GM12878 (cell line): ENCODE results near the gene TNF. TPM values are rescaled to one million over a fixed set of nuclear protein-coding genes. Genes with fewer than 3 reads are reported as not detected.

Experiments
- ATAC-seq: fragments of 200-7000 bp; cut with Tn5 transposase; 3 replicates; pipeline ENCODE4 v1.9.1; 2020; ENCODE audit warnings: mild to moderate bottlenecking, moderate library complexity
- BruUV-seq: library from RNA; stranded (reverse); fragments of 400-500 nt; replicated peaks from 2 replicates; lab custom pipeline; 2021; lab: Mats Ljungman, UMichigan
- CTCF ChIA-PET: fragments of 300-600 bp; sonication (Branson Sonifier 250); formaldehyde crosslinking; extraction: SDS; loops from one replicate; lab custom pipeline; 2021; ENCODE audit warnings: inconsistent platforms; lab: Yijun Ruan, JAX
- POLR2A ChIA-PET: fragments of 350-600 bp; formaldehyde crosslinking; extraction: SDS; loops from one replicate; lab custom pipeline; 2021; ENCODE audit warnings: inconsistent platforms; lab: Charles Lee
- RAD21 ChIA-PET: fragments of 300-600 bp; sonication (Branson Sonifier 250); formaldehyde crosslinking; loops from one replicate; lab custom pipeline; 2023; ENCODE audit warnings: antibody characterized with exemption; ENCODE audit not compliant: unreplicated experiment; lab: Charles Lee
- SMC1A ChIA-PET: fragments of 300-600 bp; sonication (Branson Sonifier 250); formaldehyde crosslinking; loops from one replicate; lab custom pipeline; 2023; ENCODE audit not compliant: unreplicated experiment, uncharacterized antibody; lab: Charles Lee
- DNase-seq: peaks from one replicate; pipeline ENCODE4 v3.0.0-alpha.2; 2011; ENCODE audit warnings: low read depth, low spot score
- FAIRE-seq: peaks from 3 replicates; lab custom pipeline; 2011; peaks lifted over from hg19 to GRCh38; lab: Jason Lieb, UNC
- H2AFZ ChIP-seq: 2 replicates; pipeline ENCODE4 v1.6.0; 2011; ENCODE audit warnings: low read depth, low read length, control low read depth; ENCODE audit not compliant: control insufficient read depth
- H3K27ac ChIP-seq: 2 replicates; pipeline ENCODE4 v1.5.1; 2011; ENCODE audit warnings: control low read depth; ENCODE audit not compliant: control insufficient read depth, insufficient read depth
- H3K27me3 ChIP-seq, 2 experiments: replicated peaks in 1 of 2; 2 replicates each; pipeline versions ENCODE4 v1.6.0 to v1.6.1; 2011; ENCODE audit warnings: low read length in 1 of 2; ENCODE audit not compliant: control insufficient read depth in 2 of 2, insufficient read depth in 2 of 2
- H3K36me3 ChIP-seq, 2 experiments: 2 replicates each; pipeline ENCODE4 v1.5.1; 2011; ENCODE audit warnings: low read length in 1 of 2; ENCODE audit not compliant: control insufficient read depth in 2 of 2, insufficient read depth in 2 of 2
- H3K4me1 ChIP-seq: 2 replicates; pipeline ENCODE4 v1.6.1; 2011; ENCODE audit warnings: mild to moderate bottlenecking, low read length, moderate library complexity, mixed read lengths; ENCODE audit not compliant: control insufficient read depth, insufficient read depth
- H3K4me2 ChIP-seq: 2 replicates; pipeline ENCODE4 v1.6.0; 2011; ENCODE audit warnings: control low read depth; ENCODE audit not compliant: control insufficient read depth, insufficient read depth
- H3K4me3 ChIP-seq: fragments of 200-600 bp; sonication (generic); 2 replicates; pipeline ENCODE4 v1.5.1; 2016
- H3K79me2 ChIP-seq: 2 replicates; pipeline ENCODE4 v1.6.0; 2011; ENCODE audit warnings: low read length; ENCODE audit not compliant: control insufficient read depth, insufficient read depth
- H3K9ac ChIP-seq: 2 replicates; pipeline ENCODE4 v1.8.0; 2011; ENCODE audit warnings: low read length, control low read depth, mixed read lengths; ENCODE audit not compliant: control insufficient read depth, insufficient read depth
- H3K9me3 ChIP-seq: replicated peaks from 3 replicates; pipeline ENCODE4 v1.5.1; 2011; ENCODE audit warnings: mild to moderate bottlenecking, low read length; ENCODE audit not compliant: control insufficient read depth, insufficient read depth
- H4K20me1 ChIP-seq: 2 replicates; pipeline ENCODE4 v1.6.0; 2011; ENCODE audit not compliant: control insufficient read depth, insufficient read depth
- BMI1 ChIP-seq: fragments of 450-650 bp; IDR thresholded peaks from 2 replicates; pipeline ENCODE4 v1.6.1; 2016; ENCODE audit warnings: mild to moderate bottlenecking, moderate library complexity, borderline replicate concordance
- CHD4 ChIP-seq: fragments of 200-600 bp; sonication (generic); IDR thresholded peaks from 2 replicates; pipeline ENCODE4 v1.6.1; 2016; ENCODE audit warnings: mild to moderate bottlenecking
- DPF2 ChIP-seq: fragments of 450-650 bp; IDR thresholded peaks from 2 replicates; pipeline ENCODE4 v1.6.1; 2017; ENCODE audit warnings: mild to moderate bottlenecking
- EED ChIP-seq: sonication (generic); IDR thresholded peaks from 2 replicates; pipeline ENCODE4 v1.6.1; 2016; ENCODE audit warnings: antibody characterized with exemption, low read depth
- ETV6 ChIP-seq, 2 experiments: fragments of 450-650 bp in 1 of 2; IDR thresholded peaks in 1 of 2; conservative IDR thresholded peaks in 1 of 2; 2 replicates each; pipeline ENCODE4 v1.6.1; 2014; ENCODE audit warnings: antibody characterized with exemption in 1 of 2, borderline replicate concordance in 1 of 2, low read depth in 1 of 2, mild to moderate bottlenecking in 1 of 2, moderate library complexity in 1 of 2
- NBN ChIP-seq: fragments of 450-650 bp; IDR thresholded peaks from 2 replicates; pipeline ENCODE4 v1.6.1; 2016
- NFYA ChIP-seq: IDR thresholded peaks from 2 replicates; pipeline ENCODE4 v1.6.1; 2011; ENCODE audit warnings: low read depth, mild to moderate bottlenecking, low read length, improper control_type of control experiment, borderline replicate concordance
- PAX5 ChIP-seq: IDR thresholded peaks from 2 replicates; pipeline ENCODE4 v1.6.1; 2011; ENCODE audit warnings: low read depth, low read length, borderline replicate concordance
- RCOR1 ChIP-seq: conservative IDR thresholded peaks from 2 replicates; pipeline ENCODE4 v1.6.1; 2012; ENCODE audit warnings: low read depth, low read length, improper control_type of control experiment
- RUNX3 ChIP-seq: IDR thresholded peaks from 2 replicates; pipeline ENCODE4 v1.6.1; 2012; ENCODE audit warnings: low read length, inconsistent platforms
- SP1 ChIP-seq: IDR thresholded peaks from one replicate; pipeline ENCODE4 v1.6.1; 2011; ENCODE audit warnings: low read depth, low read length
- ZNF24 ChIP-seq: fragments of 450-650 bp; IDR thresholded peaks from 2 replicates; pipeline ENCODE4 v1.6.1; 2017; ENCODE audit warnings: antibody characterized with exemption, mild to moderate bottlenecking
- WGBS: methylation state at CpG from one replicate; pipeline ENCODE4 v1.1.6; 2016; ENCODE audit warnings: low lambda C conversion rate; ENCODE audit not compliant: insufficient replicate concordance, insufficient coverage; ENCODE audit errors: missing lambda C conversion rate; 5-methylcytosine and 5-hydroxymethylcytosine counted together
- in situ Hi-C: fragments of 300-500 bp; cut with MboI; formaldehyde crosslinking; loops from 9 replicates; pipeline ENCODE4 v1.14.3; 2018; ENCODE audit warnings: mixed read lengths
- intact Hi-C: fragments of 100-400 bp; cut with micrococcal nuclease; formaldehyde crosslinking; loops from one replicate; pipeline ENCODE4 v1.14.2; 2022; ENCODE audit not compliant: unreplicated experiment
- polyA plus RNA-seq, 11 experiments: library from polyadenylated mRNA; depleted of rRNA in 4 of 11; unstranded in 6 of 11; stranded (reverse) in 5 of 11; fragments of >200 nt; fragmentation: Nextera tagmentation in 4 of 11; fragmentation: Illumina TruSeq in 1 of 11; extraction: Ambion mirVana in 4 of 11; extraction: Trizol in 1 of 11; gene quantifications; 1 replicate in 1 of 11; 2 replicates in 10 of 11; pipeline versions ENCODE4 v1.2.1 to v1.2.3, GENCODE V29; 2011 to 2016; ENCODE audit warnings: inconsistent platforms in 2 of 11, missing spikeins in 2 of 11, low read depth in 1 of 11
- total RNA-seq, 4 experiments: library from RNA; depleted of rRNA in 3 of 4; stranded (reverse); fragments of >200 nt in 3 of 4; fragmentation: Illumina TruSeq in 1 of 4; extraction: Trizol in 1 of 4; gene quantifications; 2 replicates each; pipeline versions ENCODE4 v1.2.1 to v1.2.3, GENCODE V29; 2013 to 2021
- TF ChIP-seq, protein P1 (sequence below): IDR thresholded peaks from 2 replicates; pipeline ENCODE4 v1.6.1; 2012; ENCODE audit warnings: improper control_type of control experiment, low read depth, low read length; ENCODE audit not compliant: insufficient replicate concordance
- TF ChIP-seq, protein P2 (sequence below): IDR thresholded peaks from 2 replicates; pipeline ENCODE4 v1.6.1; 2012; ENCODE audit warnings: low read depth, low read length, improper control_type of control experiment
- TF ChIP-seq, protein P3 (sequence below): fragments of 150-350 bp; IDR thresholded peaks from 2 replicates; pipeline ENCODE4 v1.6.1; 2016; ENCODE audit warnings: low read depth, low read length

The TNF gene
- total and polyA plus RNA-seq, 10 of the 15 experiments (the other 5 are each of a cell fraction or from before 2014, with no cell fraction given), result 18.0 to 94.8 (median 61.9) TPM

DNA sequence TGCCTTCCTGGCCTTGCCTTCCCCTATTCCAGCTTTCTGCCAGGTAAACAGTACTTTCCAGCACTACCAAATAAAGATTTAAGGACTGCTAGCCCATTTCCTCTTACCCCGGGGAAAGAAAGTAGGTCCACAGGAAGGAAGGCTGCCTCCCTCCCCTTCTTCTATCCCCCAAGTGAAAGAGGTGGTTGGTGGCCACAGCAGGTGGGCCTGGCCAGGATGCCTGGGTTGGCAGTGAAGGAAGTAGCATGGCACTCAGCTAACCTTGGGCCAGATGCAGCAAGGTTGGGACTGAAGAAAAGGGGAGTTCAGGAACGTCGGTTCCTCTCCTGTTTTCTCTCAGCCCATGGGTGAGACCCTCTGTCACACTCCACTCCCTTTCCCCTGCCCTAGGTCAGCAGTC lies 19.1 kb upstream of the TNF start:
- H3K27ac ChIP-seq, result peak overlapping the region; percentile 66
- no peak overlapping the region for H2AFZ ChIP-seq
- POLR2A ChIA-PET, result interaction anchor here (0.6 to 9.1 kb wide), 7 partner anchors 13 to 44 kb away, joined by 3 to 255 read pairs (median 4); partner anchors contain the start of genes LST1, LTB, NCR3 and TNF
- ATAC-seq, result no peak
- BruUV-seq, result no TSS peak
- no peaks in the 10 kb centered on the region for H4K20me1 ChIP-seq
- H3K27me3 ChIP-seq, result no peaks in the 10 kb centered on the region
- H3K36me3 ChIP-seq, result peaks cover 0 to 4% of the 10 kb centered on the region in 2 experiments; a peak in 2 of 4 replicates
- intact Hi-C loops, result no loop called here
- SMC1A ChIA-PET, result interaction anchor here (0.8 to 34.7 kb wide), 4 partner anchors 9 to 83 kb away, joined by 3 to 1989 read pairs (median 4); partner anchors contain the start of genes LST1, LTA, LTB and NCR3
- H3K4me2 ChIP-seq, result peak overlapping the region; percentile 75
- H3K9me3 ChIP-seq, result no peaks in the 10 kb centered on the region
- CTCF ChIA-PET, result interaction anchor here (1.3 to 34.8 kb wide), 3 partner anchors 12 to 32 kb away, joined by 4 to 2098 read pairs (median 34); partner anchors contain the start of genes LST1, LTB, NCR3 and TNF
- no peak overlapping the region for H3K4me3 ChIP-seq
- in situ Hi-C loops, result loop anchor here (25.0 kb wide), 2 partner anchors 1056 to 1406 kb away; partner anchors contain the start of genes BRD2 and HLA-DMA
- no peak for DNase-seq
- 2% methylated on average over 3 of the region's 3 CpGs for WGBS
- H3K4me1 ChIP-seq, result peaks cover 52% of the 10 kb centered on the region
- no peak overlapping the region; the same call in 1 of the 2 replicates for H3K9ac ChIP-seq
- RAD21 ChIA-PET, result interaction anchor here (0.9 to 15.9 kb wide), 5 partner anchors 12 to 61 kb away, joined by 3 to 620 read pairs (median 5); partner anchors contain the start of genes LST1, LTB, NCR3 and TNF
- no peak for FAIRE-seq
- H3K79me2 ChIP-seq, result peaks cover 16% of the 10 kb centered on the region
- TF ChIP-seq ETV6 (conservative IDR thresholded peaks at IDR 0.05 in 1 of 2, IDR thresholded peaks at IDR 0.05 in 1 of 2; ENCODE audit: borderline replicate concordance in 1 of 2, low read depth in 1 of 2) (peak in 1 of 2 experiments; percentile 83; a peak in 2 of 4 replicates), RCOR1 (no peak), EED (peak; percentile 58), PAX5 (no peak), CHD4 (no peak), NFYA (no peak), ZNF24 (no peak), NBN (no peak), SP1 (no peak), DPF2 (0 out of 2 replicates have a peak, but pooled peaks have one; percentile 26), BMI1 (no peak), RUNX3 (peak; percentile 24; the same call in 1 of the 2 replicates)
- TF ChIP-seq, protein P1, sequence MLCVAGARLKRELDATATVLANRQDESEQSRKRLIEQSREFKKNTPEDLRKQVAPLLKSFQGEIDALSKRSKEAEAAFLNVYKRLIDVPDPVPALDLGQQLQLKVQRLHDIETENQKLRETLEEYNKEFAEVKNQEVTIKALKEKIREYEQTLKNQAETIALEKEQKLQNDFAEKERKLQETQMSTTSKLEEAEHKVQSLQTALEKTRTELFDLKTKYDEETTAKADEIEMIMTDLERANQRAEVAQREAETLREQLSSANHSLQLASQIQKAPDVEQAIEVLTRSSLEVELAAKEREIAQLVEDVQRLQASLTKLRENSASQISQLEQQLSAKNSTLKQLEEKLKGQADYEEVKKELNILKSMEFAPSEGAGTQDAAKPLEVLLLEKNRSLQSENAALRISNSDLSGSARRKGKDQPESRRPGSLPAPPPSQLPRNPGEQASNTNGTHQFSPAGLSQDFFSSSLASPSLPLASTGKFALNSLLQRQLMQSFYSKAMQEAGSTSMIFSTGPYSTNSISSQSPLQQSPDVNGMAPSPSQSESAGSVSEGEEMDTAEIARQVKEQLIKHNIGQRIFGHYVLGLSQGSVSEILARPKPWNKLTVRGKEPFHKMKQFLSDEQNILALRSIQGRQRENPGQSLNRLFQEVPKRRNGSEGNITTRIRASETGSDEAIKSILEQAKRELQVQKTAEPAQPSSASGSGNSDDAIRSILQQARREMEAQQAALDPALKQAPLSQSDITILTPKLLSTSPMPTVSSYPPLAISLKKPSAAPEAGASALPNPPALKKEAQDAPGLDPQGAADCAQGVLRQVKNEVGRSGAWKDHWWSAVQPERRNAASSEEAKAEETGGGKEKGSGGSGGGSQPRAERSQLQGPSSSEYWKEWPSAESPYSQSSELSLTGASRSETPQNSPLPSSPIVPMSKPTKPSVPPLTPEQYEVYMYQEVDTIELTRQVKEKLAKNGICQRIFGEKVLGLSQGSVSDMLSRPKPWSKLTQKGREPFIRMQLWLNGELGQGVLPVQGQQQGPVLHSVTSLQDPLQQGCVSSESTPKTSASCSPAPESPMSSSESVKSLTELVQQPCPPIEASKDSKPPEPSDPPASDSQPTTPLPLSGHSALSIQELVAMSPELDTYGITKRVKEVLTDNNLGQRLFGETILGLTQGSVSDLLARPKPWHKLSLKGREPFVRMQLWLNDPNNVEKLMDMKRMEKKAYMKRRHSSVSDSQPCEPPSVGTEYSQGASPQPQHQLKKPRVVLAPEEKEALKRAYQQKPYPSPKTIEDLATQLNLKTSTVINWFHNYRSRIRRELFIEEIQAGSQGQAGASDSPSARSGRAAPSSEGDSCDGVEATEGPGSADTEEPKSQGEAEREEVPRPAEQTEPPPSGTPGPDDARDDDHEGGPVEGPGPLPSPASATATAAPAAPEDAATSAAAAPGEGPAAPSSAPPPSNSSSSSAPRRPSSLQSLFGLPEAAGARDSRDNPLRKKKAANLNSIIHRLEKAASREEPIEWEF, result no peak
- TF ChIP-seq, protein P2, sequence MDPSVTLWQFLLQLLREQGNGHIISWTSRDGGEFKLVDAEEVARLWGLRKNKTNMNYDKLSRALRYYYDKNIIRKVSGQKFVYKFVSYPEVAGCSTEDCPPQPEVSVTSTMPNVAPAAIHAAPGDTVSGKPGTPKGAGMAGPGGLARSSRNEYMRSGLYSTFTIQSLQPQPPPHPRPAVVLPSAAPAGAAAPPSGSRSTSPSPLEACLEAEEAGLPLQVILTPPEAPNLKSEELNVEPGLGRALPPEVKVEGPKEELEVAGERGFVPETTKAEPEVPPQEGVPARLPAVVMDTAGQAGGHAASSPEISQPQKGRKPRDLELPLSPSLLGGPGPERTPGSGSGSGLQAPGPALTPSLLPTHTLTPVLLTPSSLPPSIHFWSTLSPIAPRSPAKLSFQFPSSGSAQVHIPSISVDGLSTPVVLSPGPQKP, result no peak
- TF ChIP-seq, protein P3, sequence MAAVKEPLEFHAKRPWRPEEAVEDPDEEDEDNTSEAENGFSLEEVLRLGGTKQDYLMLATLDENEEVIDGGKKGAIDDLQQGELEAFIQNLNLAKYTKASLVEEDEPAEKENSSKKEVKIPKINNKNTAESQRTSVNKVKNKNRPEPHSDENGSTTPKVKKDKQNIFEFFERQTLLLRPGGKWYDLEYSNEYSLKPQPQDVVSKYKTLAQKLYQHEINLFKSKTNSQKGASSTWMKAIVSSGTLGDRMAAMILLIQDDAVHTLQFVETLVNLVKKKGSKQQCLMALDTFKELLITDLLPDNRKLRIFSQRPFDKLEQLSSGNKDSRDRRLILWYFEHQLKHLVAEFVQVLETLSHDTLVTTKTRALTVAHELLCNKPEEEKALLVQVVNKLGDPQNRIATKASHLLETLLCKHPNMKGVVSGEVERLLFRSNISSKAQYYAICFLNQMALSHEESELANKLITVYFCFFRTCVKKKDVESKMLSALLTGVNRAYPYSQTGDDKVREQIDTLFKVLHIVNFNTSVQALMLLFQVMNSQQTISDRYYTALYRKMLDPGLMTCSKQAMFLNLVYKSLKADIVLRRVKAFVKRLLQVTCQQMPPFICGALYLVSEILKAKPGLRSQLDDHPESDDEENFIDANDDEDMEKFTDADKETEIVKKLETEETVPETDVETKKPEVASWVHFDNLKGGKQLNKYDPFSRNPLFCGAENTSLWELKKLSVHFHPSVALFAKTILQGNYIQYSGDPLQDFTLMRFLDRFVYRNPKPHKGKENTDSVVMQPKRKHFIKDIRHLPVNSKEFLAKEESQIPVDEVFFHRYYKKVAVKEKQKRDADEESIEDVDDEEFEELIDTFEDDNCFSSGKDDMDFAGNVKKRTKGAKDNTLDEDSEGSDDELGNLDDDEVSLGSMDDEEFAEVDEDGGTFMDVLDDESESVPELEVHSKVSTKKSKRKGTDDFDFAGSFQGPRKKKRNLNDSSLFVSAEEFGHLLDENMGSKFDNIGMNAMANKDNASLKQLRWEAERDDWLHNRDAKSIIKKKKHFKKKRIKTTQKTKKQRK, result no peak
